ENCODE data around the gene OR3A2.
"Not testable (repeated sequence)": the region's sequence is repeated elsewhere in the genome, so short reads cannot be mapped to it uniquely, and the experiment has no call there.

- TF ChIP-seq, protein P1, sequence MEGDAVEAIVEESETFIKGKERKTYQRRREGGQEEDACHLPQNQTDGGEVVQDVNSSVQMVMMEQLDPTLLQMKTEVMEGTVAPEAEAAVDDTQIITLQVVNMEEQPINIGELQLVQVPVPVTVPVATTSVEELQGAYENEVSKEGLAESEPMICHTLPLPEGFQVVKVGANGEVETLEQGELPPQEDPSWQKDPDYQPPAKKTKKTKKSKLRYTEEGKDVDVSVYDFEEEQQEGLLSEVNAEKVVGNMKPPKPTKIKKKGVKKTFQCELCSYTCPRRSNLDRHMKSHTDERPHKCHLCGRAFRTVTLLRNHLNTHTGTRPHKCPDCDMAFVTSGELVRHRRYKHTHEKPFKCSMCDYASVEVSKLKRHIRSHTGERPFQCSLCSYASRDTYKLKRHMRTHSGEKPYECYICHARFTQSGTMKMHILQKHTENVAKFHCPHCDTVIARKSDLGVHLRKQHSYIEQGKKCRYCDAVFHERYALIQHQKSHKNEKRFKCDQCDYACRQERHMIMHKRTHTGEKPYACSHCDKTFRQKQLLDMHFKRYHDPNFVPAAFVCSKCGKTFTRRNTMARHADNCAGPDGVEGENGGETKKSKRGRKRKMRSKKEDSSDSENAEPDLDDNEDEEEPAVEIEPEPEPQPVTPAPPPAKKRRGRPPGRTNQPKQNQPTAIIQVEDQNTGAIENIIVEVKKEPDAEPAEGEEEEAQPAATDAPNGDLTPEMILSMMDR (IDR thresholded peaks at IDR 0.05) = not testable (repeated sequence)
- not testable (repeated sequence) for TF ChIP-seq POLR2A, POLR2AphosphoS5, EP300 (IDR thresholded peaks at IDR 0.05)
These were observed 26.1 kb upstream of the OR3A2 start for GRCh38 chr17:3412216-3412615.
